Spleen (tissue), 7 donors: Measurements from ENCODE around the gene DOK4.

Experiments
- POLR2AphosphoS5 ChIP-seq, 3 donors: sonication (generic); formaldehyde crosslinking; IDR thresholded peaks; one replicate each; pipeline ENCODE4 v1.5.1; 2017; ENCODE audit warnings: antibody characterized with exemption in 3 of 3
- TF ChIP-seq, protein P1 (sequence below), 11 experiments: fragments of 200-600 bp in 7 of 11; fragments of 450-650 bp in 4 of 11; sonication (generic) in 4 of 11; IDR thresholded peaks in 8 of 11; conservative IDR thresholded peaks in 3 of 11; 1 replicate in 7 of 11; 2 replicates in 4 of 11; pipeline versions ENCODE4 v1.4.0 to v1.8.0; 2016 to 2021; ENCODE audit warnings: antibody characterized with exemption in 11 of 11, inconsistent platforms in 4 of 11, mild to moderate bottlenecking in 1 of 11
- donor health status: DM: no; HTN: no; CAD: no; lungs with moderate emphysema.
- donor health status: DM: no; HTN: no; CAD: no.
- donor health status: DM: no; HTN: no; CAD: no.

DNA sequence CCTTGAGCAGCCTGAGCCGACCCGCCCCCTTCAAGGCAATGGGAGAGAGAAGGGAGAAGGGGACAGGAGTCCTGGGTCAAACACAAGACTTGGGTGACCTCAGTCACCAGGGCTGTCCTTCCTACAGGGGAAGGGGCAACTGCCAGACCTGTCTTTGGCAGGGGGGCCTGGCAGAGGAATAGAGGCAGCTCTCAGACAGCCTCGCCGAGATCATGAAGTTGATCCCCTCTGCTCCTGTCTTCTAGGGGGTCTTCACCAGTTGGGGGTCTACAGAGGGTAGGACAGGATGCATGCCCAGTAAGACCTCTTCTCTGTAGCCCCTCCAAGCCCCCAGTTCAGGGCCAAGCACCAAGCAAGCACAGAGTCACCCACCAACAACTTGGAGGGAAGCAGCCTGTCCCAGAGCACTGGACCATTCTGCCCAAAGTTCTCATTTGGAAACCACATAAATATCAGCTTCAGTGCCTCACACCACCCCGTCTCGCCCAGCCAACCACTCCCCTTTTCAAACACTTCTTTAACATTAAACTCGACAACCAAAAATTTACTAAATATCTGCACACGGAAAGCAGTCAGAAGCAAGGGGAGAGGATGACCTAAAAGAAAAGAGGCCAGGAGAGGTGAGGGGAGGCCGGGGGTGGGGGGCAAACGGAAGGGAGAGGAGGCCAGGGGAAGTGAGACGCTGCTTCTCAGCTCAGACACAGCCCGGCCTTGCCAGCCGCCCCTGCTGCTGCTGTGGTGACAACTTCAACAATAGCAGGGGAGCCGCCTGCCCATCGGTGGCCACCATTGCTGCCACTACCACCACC is 7.7 kb downstream of the DOK4 start:
- no peak for TF ChIP-seq POLR2AphosphoS5 (IDR thresholded peaks at IDR 0.05)
- TF ChIP-seq, protein P1, sequence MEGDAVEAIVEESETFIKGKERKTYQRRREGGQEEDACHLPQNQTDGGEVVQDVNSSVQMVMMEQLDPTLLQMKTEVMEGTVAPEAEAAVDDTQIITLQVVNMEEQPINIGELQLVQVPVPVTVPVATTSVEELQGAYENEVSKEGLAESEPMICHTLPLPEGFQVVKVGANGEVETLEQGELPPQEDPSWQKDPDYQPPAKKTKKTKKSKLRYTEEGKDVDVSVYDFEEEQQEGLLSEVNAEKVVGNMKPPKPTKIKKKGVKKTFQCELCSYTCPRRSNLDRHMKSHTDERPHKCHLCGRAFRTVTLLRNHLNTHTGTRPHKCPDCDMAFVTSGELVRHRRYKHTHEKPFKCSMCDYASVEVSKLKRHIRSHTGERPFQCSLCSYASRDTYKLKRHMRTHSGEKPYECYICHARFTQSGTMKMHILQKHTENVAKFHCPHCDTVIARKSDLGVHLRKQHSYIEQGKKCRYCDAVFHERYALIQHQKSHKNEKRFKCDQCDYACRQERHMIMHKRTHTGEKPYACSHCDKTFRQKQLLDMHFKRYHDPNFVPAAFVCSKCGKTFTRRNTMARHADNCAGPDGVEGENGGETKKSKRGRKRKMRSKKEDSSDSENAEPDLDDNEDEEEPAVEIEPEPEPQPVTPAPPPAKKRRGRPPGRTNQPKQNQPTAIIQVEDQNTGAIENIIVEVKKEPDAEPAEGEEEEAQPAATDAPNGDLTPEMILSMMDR (IDR thresholded peaks at IDR 0.05 in 8 of 11, conservative IDR thresholded peaks at IDR 0.05 in 3 of 11), result no peak
